Esophagus squamous epithelium (tissue), 5 donors: Measurements from ENCODE around the gene EIF4ENIF1. TPM values are rescaled to one million over a fixed set of nuclear protein-coding genes. Genes with fewer than 3 reads are reported as not detected.
"Not testable (repeated sequence)": the region's sequence is repeated elsewhere in the genome, so short reads cannot be mapped to it uniquely, and the experiment has no call there.

ENCODE experiments used
- DNase-seq: peaks from one replicate; lab custom pipeline; 2025; lab: John Stamatoyannopoulos, UW
- H3K27ac ChIP-seq, 4 donors: fragments of 200-600 bp; sonication (generic); one replicate each; pipeline ENCODE4 v1.5.1; 2016 to 2019; ENCODE audit warnings: mild to moderate bottlenecking in 1 of 4
- H3K27me3 ChIP-seq, 4 donors: fragments of 200-600 bp; sonication (generic); 1 replicate in 3 of 4; 2 replicates in 1 of 4; pipeline versions ENCODE4 v1.5.1 to v1.6.0; 2017 to 2021; ENCODE audit warnings: antibody characterized with exemption in 1 of 4
- H3K36me3 ChIP-seq, 3 donors: fragments of 200-600 bp; sonication (generic); one replicate each; pipeline ENCODE4 v1.5.1; 2016 to 2019
- H3K4me1 ChIP-seq, 3 donors: fragments of 200-600 bp; sonication (generic); one replicate each; pipeline ENCODE4 v1.5.1; 2017 to 2019
- H3K4me3 ChIP-seq, 4 donors: fragments of 200-600 bp; sonication (generic); 1 replicate in 3 of 4; 2 replicates in 1 of 4; pipeline ENCODE4 v1.5.1; 2016 to 2019; ENCODE audit warnings: mild to moderate bottlenecking in 2 of 4, moderate library complexity in 1 of 4
- H3K9me3 ChIP-seq, 3 donors: fragments of 200-600 bp; sonication (generic); one replicate each; pipeline ENCODE4 v1.5.1; 2016 to 2019
- CTCF ChIP-seq, 6 experiments: fragments of 450-650 bp in 4 of 6; fragments of 200-600 bp in 2 of 6; sonication (generic) in 2 of 6; IDR thresholded peaks; one replicate each; pipeline ENCODE4 v1.5.1; 2016 to 2019; ENCODE audit warnings: antibody characterized with exemption in 6 of 6, mild to moderate bottlenecking in 4 of 6, moderate library complexity in 4 of 6
- POLR2A ChIP-seq, 4 donors: fragments of 450-650 bp; IDR thresholded peaks; one replicate each; pipeline ENCODE4 v1.6.1; 2017; ENCODE audit warnings: antibody characterized with exemption in 4 of 4, mild to moderate bottlenecking in 4 of 4, moderate library complexity in 3 of 4
- WGBS, 2 donors: methylation state at CpG; one replicate each; pipeline ENCODE4 v1.1.5; 2018; 5-methylcytosine and 5-hydroxymethylcytosine counted together
- intact Hi-C: fragments of 100-400 bp; cut with DNase I; formaldehyde crosslinking; loops from one replicate; pipeline ENCODE4 v1.15.0; 2022
- total RNA-seq, 4 donors: library from RNA; depleted of rRNA; stranded (reverse); fragments of >200 nt; gene quantifications; one replicate each; pipeline ENCODE4 v1.1.0, GENCODE V29; 2016
- donor health status: DM: yes; HTN: yes; CAD: no.

The EIF4ENIF1 gene
- total RNA-seq, 4 donors from 2014 or later = 8.3 to 14.3 (median 11.2) TPM

- Histone ChIP-seq H3K27me3 (no peaks in the 10 kb centered on the region), H3K27ac (no peak overlapping the region), H3K4me3 (no peak overlapping the region), H3K36me3 (no peaks in the 10 kb centered on the region), H3K9me3 (no peaks in the 10 kb centered on the region), H3K4me1 (peaks cover 0 to 8% (median 3%) of the 10 kb centered on the region in 3 donors)
- no peak for DNase-seq
- TF ChIP-seq POLR2A (IDR thresholded peaks at IDR 0.05) = no peak
- no peak for TF ChIP-seq CTCF (IDR thresholded peaks at IDR 0.05)
- 74 to 85% methylated on average over 2 of the region's 2 CpGs for WGBS, 2 donors
- intact Hi-C loops = no loop called here
These were observed 12.1 kb upstream of the EIF4ENIF1 start for GRCh38 chr22:31501738-31502137.

GRCh38 chr22:31497148-31497938, 7.7 kb upstream of the EIF4ENIF1 start:
- Histone ChIP-seq H3K9me3 (no peaks in the 10 kb centered on the region), H3K4me1 (peaks cover 0 to 25% (median 7%) of the 10 kb centered on the region in 3 donors), H3K4me3 (peak overlapping the region; percentile 52 to 91 (median 82)), H3K36me3 (no peaks in the 10 kb centered on the region), H3K27me3 (no peaks in the 10 kb centered on the region), H3K27ac (peak overlapping the region; percentile 71 to 92 (median 88))
- no peak for DNase-seq
- 54 to 58% methylated on average over 10 of the region's 10 CpGs for WGBS, 2 donors
- TF ChIP-seq POLR2A (IDR thresholded peaks at IDR 0.05) = no peak
- intact Hi-C loops = no loop called here

GRCh38 chr22:31496735-31497146, 7.1 kb upstream of the EIF4ENIF1 start:
- intact Hi-C loops = no loop called here
- Histone ChIP-seq H3K4me3 (peak overlapping the region; percentile 52 to 91 (median 82)), H3K27me3 (no peaks in the 10 kb centered on the region), H3K4me1 (peaks cover 0 to 30% (median 7%) of the 10 kb centered on the region in 3 donors), H3K36me3 (no peaks in the 10 kb centered on the region), H3K9me3 (no peaks in the 10 kb centered on the region), H3K27ac (peak overlapping the region; percentile 71 to 92 (median 88))
- no peak for DNase-seq
- TF ChIP-seq POLR2A (IDR thresholded peaks at IDR 0.05) = no peak
- TF ChIP-seq CTCF (IDR thresholded peaks at IDR 0.05) = no peak
- 0 to 7% methylated on average over 4 to 14 of the region's 30 CpGs for whole genome bisulfite sequencing, 2 donors

GRCh38 chr22:31496007-31496734, 6.5 kb upstream of the EIF4ENIF1 start, which contains the start of gene SFI1:
Gene SFI1, plus strand, starts transcription at chr22:31496536. Its CDS starts 11,749 bp downstream, at chr22:31508285.
- Histone ChIP-seq H3K4me3 (peak within 1 kb of the TSS; percentile 52 to 91 (median 82)), H3K9me3 (no peaks in the 10 kb centered on the region), H3K4me1 (peaks cover 0 to 36% (median 9%) of the 10 kb centered on the region in 3 donors), H3K27ac (peak within 1 kb of the TSS; percentile 71 to 92 (median 88)), H3K36me3 (no peaks in the 10 kb centered on the region), H3K27me3 (no peaks in the 10 kb centered on the region)
- intact Hi-C loops = no loop called here
- TF ChIP-seq CTCF (IDR thresholded peaks at IDR 0.05) (peak; percentile 2 to 37 (median 24)), POLR2A (IDR thresholded peaks at IDR 0.05) (peak in 1 of 4 donors; percentile 57)
- WGBS, 2 donors = 0 to 1% methylated on average over 12 to 44 of the region's 70 CpGs
- DNase-seq = peak; percentile 71

GRCh38 chr22:31495343-31495742, 5.7 kb upstream of the EIF4ENIF1 start:
- intact Hi-C loops = no loop called here
- Histone ChIP-seq H3K4me3 (peak overlapping the region; percentile 52 to 91 (median 82)), H3K27me3 (no peaks in the 10 kb centered on the region), H3K27ac (peak overlapping the region; percentile 71 to 92 (median 88)), H3K9me3 (no peaks in the 10 kb centered on the region), H3K4me1 (peaks cover 0 to 44% (median 15%) of the 10 kb centered on the region in 3 donors), H3K36me3 (no peaks in the 10 kb centered on the region)
- DNase-seq = no peak
- TF ChIP-seq CTCF (IDR thresholded peaks at IDR 0.05) (no peak), POLR2A (IDR thresholded peaks at IDR 0.05) (no peak)
- WGBS, 2 donors = 53 to 57% methylated on average over 15 of the region's 15 CpGs

GRCh38 chr22:31493355-31493754, 3.7 kb upstream of the EIF4ENIF1 start:
- peak overlapping the region in 1 of 4 donors; percentile 8 for H3K27ac ChIP-seq
- WGBS, 2 donors = 92 to 93% methylated on average over 5 of the region's 5 CpGs
- intact Hi-C loops = not testable (repeated sequence)

More at GRCh38 chr22:31493355-31493754, 3.7 kb upstream of the EIF4ENIF1 start:
- peaks cover 7 to 51% (median 19%) of the 10 kb centered on the region in 3 donors for H3K4me1 ChIP-seq
- H3K27me3 ChIP-seq, DNase-seq, H3K36me3 ChIP-seq, H3K9me3 ChIP-seq, H3K4me3 ChIP-seq: not testable (repeated sequence)
